Breast epithelium (tissue), 3 donors: ENCODE data around the gene RFX1.

Experiments
- CTCF ChIP-seq, 3 donors: fragments of 450-650 bp; IDR thresholded peaks; one replicate each; pipeline ENCODE4 v1.5.1; 2016 to 2017; ENCODE audit warnings: antibody characterized with exemption in 3 of 3, mild to moderate bottlenecking in 3 of 3, moderate library complexity in 3 of 3
- POLR2AphosphoS5 ChIP-seq, 3 donors: sonication (generic); formaldehyde crosslinking; IDR thresholded peaks; one replicate each; pipeline ENCODE4 v1.6.1; 2017; ENCODE audit warnings: antibody characterized with exemption in 3 of 3

- TF ChIP-seq CTCF (IDR thresholded peaks at IDR 0.05) (no peak), POLR2AphosphoS5 (IDR thresholded peaks at IDR 0.05) (no peak)
These were observed 29.7 kb downstream of the RFX1 start for GRCh38 chr19:13976446-13976845.
